ENCODE measurements around the gene SLC9A6. TPM values are rescaled to one million over a fixed set of nuclear protein-coding genes. Genes with fewer than 3 reads are reported as not detected.
"Not testable (repeated sequence)": the region's sequence is repeated elsewhere in the genome, so short reads cannot be mapped to it uniquely, and the experiment has no call there.

The SLC9A6 gene
- total RNA-seq, 8 experiments from 2014 or later: 12.0 to 37.0 (median 31.1) TPM

- no peak overlapping the region for H3K27ac ChIP-seq
- no peak overlapping the region for H3K4me3 ChIP-seq
- ATAC-seq (replicated peaks in 6 of 8): no peak
- in situ Hi-C loops (cut with MboI; ENCODE audit: low pct_unique_long_range_greater_than_20kb in 2 of 9, low sequenced_read_pairs in 9 of 9, unreplicated experiment in 9 of 9): no loop called here
- H3K4me1 ChIP-seq (replicated peaks in 1 of 2): no peaks in the 10 kb centered on the region
These were observed 95.5 kb downstream of the SLC9A6 start for GRCh38 chrX:136080766-136081165.

- Histone ChIP-seq H3K27ac (no peak overlapping the region), H3K4me1 (replicated peaks in 1 of 2) (no peaks in the 10 kb centered on the region), H3K4me3 (no peak overlapping the region)
- in situ Hi-C loops (cut with MboI; ENCODE audit: low pct_unique_long_range_greater_than_20kb in 2 of 9, low sequenced_read_pairs in 9 of 9, unreplicated experiment in 9 of 9): no loop called here
- ATAC-seq (replicated peaks in 6 of 8): no peak
- 57 to 100% (median 87%) methylated on average over 2 of the region's 2 CpGs; no CpG with 5 or more reads in 5 of the 10 experiments for WGBS, 10 experiments
These were observed 101.3 kb downstream of the SLC9A6 start for GRCh38 chrX:136086521-136086920.

DNA sequence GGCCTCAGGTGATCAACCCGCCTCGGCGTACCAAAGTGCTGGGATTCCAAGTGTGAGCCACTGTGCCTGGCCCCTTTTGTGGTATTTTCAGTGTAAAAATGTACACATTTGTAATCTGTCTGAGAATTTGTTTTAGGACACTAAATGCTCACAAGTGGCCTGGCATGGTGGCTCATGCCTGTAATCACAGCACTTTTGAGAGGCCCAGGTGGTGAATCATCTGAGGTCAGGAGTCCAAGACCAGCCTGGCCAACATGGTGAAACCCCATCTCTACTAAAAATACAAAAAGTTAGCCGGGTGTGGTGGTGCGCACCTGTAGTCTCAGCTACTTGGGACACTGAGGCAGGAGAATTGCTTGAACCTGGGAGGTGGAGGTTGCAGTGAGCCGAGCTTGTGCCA is 106.7 kb downstream of the SLC9A6 start:
- ATAC-seq (replicated peaks in 6 of 8); in situ Hi-C loops (cut with MboI; ENCODE audit: low pct_unique_long_range_greater_than_20kb in 2 of 9, low sequenced_read_pairs in 9 of 9, unreplicated experiment in 9 of 9); H3K4me3 ChIP-seq; H3K4me1 ChIP-seq (replicated peaks in 1 of 2); H3K27ac ChIP-seq: not testable (repeated sequence)
- 56% methylated on average over 1 of the region's 6 CpGs; no CpG with 5 or more reads in 9 of the 10 experiments for WGBS, 10 experiments

- H3K27ac ChIP-seq: no peak overlapping the region
- no peak overlapping the region for H3K4me3 ChIP-seq
- in situ Hi-C loops (cut with MboI; ENCODE audit: low pct_unique_long_range_greater_than_20kb in 2 of 9, low sequenced_read_pairs in 9 of 9, unreplicated experiment in 9 of 9): no loop called here
- no peak for ATAC-seq (replicated peaks in 6 of 8)
- H3K4me1 ChIP-seq (replicated peaks in 1 of 2): no peaks in the 10 kb centered on the region
- 29 to 100% (median 65%) methylated on average over 1 to 3 of the region's 3 CpGs; no CpG with 5 or more reads in 7 of the 10 experiments for WGBS, 10 experiments
These were observed 109.7 kb downstream of the SLC9A6 start for GRCh38 chrX:136094962-136095361.

Other genes with a start within 250 kb of the SLC9A6 start
- gene CT45A3, start 217.2 kb upstream of the SLC9A6 start, total RNA-seq: not detected
- under 1 TPM in 1 of 8 experiments, not detected in 7; 0.24 TPM for gene CT45A5, start 199.9 kb upstream of the SLC9A6 start, total RNA-seq
- not detected for gene CT45A6, start 182.6 kb upstream of the SLC9A6 start, total RNA-seq
- gene CT45A2, start 165.4 kb upstream of the SLC9A6 start, total RNA-seq: not detected
- not detected for gene CT45A7, start 148.2 kb upstream of the SLC9A6 start, total RNA-seq
- gene CT45A8, start 130.9 kb upstream of the SLC9A6 start, total RNA-seq: not detected
- not detected for gene CT45A9, start 113.6 kb upstream of the SLC9A6 start, total RNA-seq
- gene CT45A10, start 92.0 kb upstream of the SLC9A6 start, total RNA-seq: not detected
- not detected for gene SAGE1, start 91.7 kb upstream of the SLC9A6 start, total RNA-seq
- 10 to 100 TPM; 17.8 to 30.8 (median 23.3) TPM for gene MMGT1, start 11.4 kb upstream of the SLC9A6 start, total RNA-seq
- gene FHL1, start 162.1 kb downstream of the SLC9A6 start, total RNA-seq: 100 to 1,000 TPM in 1 of 8 experiments, 10 to 100 TPM in 5, 1 to 10 TPM in 2; 1.7 to 379 (median 62.3) TPM

Measured in motor neuron (in vitro differentiated cells).